GM21526 (cell line): ENCODE measurements around the gene ZNF316.
A peak's percentile ranks its signal among the peaks of the same experiment; 100 is the strongest.
"Not testable (repeated sequence)": the region's sequence is repeated elsewhere in the genome, so short reads cannot be mapped to it uniquely, and the experiment has no call there.

Experiments used
- ATAC-seq: cut with Tn5 transposase; IDR thresholded peaks from one replicate; pipeline ENCODE4 v1.9.1; 2021; ENCODE audit warnings: moderate library complexity; ENCODE audit not compliant: unreplicated experiment, low FRiP score

ZNF316 gene

GRCh38 chr7:6621195-6622133, 15.7 kb upstream of the ZNF316 start:
- ATAC-seq, result no peak

- ATAC-seq, result no peak
Observed at GRCh38 chr7:6622134-6622710, 14.9 kb upstream of the ZNF316 start.

- no peak for ATAC-seq
Observed at GRCh38 chr7:6623589-6624245, 13.4 kb upstream of the ZNF316 start.

GRCh38 chr7:6624246-6624611, 12.9 kb upstream of the ZNF316 start:
- ATAC-seq, result no peak

GRCh38 chr7:6628045-6628444, 9.1 kb upstream of the ZNF316 start:
- ATAC-seq, result no peak

- ATAC-seq, result no peak
Observed at GRCh38 chr7:6630007-6630849, 6.9 kb upstream of the ZNF316 start.

- no peak for ATAC-seq
Observed at GRCh38 chr7:6631605-6632004, 5.5 kb upstream of the ZNF316 start.

GRCh38 chr7:6634021-6634420, 3.1 kb upstream of the ZNF316 start:
- ATAC-seq, result no peak

- not testable (repeated sequence) for ATAC-seq
Observed at GRCh38 chr7:6634971-6635370, 2.1 kb upstream of the ZNF316 start.

DNA sequence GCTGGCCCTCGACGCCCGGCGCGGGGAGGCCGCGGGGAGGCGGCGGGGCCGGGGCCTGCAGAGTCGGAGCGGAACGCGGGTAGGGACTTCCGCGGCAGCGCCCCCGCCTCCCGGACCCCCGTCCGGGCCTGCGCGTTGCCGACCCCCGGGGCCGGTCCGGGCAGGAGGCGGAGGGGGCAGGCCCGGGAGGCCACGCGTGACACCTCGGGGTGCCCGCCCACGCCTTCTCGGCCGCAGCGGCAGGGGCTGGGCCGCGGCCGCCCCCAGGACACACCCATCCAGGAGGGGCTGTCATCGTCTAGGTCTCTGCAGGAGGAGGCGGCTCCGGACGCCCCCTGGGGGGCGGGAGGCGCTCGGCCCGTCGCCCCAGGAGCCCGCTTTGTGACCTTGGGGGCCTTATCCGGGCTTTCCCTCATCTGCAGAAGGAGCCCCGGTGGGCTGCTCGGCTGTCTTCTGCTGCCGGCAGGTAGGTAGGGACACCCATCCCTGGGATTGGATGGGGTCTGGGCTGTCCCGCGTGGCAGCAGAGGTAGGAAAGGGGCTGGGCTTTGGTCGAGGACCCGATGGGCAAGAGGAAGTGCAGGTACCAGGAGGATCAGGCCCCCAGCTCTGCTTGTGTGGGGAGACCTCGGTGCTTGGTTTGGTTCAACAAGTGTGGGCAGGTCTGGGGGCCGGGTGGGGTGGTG, 569 bp downstream of the ZNF316 start:
- ATAC-seq, result peak; percentile 65

DNA sequence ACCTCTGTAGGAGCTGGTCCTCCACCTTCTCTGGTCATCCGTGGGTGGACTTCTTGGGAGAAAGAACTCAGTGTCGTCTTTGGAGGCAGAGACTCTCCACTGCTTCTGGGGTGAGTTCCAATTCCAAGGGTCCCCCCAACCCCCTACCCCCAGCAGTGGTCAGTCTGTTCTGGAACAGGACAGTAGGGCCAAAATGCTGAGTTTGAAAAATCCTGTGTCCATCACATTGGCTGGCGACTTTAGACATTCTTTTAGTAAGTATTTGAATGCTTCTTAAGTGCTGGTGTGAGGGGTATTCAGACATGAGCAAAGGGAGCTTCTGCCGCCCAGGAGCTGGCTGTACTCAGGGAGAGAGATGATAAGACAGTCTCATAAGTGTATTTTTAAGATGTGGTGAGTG, 1.9 kb downstream of the ZNF316 start:
- ATAC-seq, result no peak

DNA sequence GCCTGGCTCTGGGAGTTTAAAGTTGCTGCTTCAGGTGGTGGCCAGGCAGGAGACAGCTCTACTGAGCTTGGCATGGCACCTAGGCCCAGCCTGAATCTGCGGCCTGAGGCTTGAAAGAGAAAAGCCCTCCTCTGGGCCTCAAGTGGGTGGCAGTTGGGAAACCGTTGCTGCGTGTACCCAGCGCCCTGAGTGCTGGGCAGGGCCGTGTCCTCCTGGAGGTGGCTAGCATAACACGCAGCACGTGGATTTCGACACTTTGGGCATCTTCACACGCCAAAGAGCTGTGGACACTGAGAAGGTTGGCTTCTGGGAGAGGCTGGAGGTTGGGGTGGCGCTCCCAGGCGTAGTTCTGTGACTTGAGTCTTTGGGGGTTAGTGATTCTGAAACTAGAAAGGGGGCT, 2.5 kb downstream of the ZNF316 start:
- ATAC-seq, result no peak

GRCh38 chr7:6640246-6640721, 3.2 kb downstream of the ZNF316 start:
- no peak for ATAC-seq

DNA sequence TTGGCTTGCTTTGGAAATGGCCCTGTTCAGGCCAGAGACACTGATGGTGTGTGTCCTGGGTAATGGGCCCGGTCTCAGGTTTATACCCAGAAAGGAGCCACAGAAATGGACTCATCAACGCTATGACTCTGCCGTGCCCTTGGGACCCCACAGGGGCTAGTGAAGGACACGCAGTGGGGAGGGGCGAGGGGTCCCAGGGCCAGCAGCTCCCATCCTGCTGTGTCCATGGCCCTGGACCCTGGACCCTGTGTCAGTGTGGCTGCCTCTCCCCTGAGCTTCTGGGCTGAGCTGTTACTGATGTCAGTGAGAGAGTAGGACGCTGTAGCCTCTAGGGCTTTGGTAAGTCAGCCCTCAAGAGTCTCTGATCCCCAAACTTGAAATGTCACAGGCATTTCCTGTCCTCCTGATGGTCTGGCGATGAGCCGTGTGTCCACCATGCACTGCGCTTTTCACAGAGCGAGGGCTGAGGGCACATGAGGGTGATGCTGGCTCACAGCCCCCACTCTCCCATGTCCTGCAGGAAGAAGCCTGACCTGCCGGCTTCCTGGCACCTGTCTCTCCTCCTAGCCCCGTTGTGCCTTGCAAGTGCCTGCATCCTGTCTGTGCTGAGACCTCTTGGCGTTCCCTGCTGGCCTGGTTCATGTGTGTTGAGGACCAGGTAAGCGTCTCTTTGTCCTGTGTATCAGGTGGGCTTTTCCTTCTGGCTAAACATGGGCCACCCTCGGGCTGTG, 4.4 kb downstream of the ZNF316 start:
- no peak for ATAC-seq

DNA sequence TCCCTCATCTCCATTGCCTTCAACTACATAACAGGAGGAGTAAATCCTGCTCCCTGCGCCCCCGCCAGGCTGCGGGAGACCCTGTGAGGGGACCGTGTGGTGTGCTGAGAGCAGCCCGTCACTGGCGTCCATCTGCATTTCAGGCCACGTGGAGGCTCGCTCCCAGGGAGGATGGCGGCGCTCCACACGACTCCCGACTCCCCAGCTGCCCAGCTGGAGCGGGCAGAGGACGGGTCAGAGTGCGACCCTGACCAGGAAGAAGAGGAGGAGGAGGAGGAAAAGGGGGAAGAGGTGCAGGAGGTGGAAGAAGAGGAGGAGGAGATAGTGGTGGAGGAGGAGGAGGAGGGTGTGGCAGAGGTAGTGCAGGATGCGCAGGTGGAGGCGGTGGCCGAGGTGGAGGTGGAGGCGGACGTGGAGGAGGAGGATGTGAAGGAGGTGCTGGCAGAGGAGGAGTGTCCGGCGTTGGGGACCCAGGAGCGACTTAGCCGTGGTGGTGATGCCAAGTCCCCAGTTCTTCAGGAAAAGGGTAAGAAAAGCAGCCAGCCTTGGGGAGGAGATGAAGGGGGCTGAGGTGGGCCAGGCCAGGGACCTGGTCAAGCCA, 5.2 kb downstream of the ZNF316 start:
- no peak for ATAC-seq

DNA sequence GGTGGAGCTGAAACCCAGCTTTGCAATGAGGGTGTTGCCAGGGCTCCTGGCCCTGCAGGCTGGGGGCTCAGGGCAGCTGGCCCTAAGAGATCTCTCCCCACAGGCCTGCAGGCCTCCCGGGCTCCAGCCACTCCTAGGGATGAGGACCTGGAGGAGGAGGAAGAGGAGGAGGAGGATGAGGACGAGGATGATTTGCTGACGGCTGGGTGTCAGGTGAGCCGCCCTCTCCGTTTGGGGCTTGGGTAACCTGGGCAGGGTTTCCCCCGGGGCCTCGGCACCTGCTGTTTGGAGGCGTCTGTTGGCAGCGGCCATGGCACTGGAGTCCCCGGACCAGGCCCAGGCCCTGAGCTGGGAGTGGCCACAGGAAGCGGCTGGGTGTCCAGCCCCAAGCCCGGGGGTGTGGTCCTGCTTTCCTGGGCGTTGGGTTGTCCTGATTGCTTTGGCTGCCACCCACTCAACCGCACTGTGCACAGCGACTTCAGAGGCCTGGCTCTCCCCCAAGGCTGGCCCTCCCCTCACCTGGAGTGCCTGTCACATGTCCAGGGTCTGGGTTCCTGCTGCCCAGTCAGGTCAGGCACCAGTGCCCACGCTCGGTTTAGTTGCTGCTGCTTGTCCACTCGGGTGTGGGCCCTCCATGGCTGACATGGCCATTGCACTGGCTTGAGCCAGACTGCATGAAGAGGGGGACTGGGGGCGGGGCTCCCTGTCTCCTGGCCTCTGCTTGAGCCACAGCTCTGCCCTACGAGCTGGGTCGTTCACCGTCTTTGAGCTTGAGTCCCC, 5.9 kb downstream of the ZNF316 start:
- no peak for ATAC-seq

DNA sequence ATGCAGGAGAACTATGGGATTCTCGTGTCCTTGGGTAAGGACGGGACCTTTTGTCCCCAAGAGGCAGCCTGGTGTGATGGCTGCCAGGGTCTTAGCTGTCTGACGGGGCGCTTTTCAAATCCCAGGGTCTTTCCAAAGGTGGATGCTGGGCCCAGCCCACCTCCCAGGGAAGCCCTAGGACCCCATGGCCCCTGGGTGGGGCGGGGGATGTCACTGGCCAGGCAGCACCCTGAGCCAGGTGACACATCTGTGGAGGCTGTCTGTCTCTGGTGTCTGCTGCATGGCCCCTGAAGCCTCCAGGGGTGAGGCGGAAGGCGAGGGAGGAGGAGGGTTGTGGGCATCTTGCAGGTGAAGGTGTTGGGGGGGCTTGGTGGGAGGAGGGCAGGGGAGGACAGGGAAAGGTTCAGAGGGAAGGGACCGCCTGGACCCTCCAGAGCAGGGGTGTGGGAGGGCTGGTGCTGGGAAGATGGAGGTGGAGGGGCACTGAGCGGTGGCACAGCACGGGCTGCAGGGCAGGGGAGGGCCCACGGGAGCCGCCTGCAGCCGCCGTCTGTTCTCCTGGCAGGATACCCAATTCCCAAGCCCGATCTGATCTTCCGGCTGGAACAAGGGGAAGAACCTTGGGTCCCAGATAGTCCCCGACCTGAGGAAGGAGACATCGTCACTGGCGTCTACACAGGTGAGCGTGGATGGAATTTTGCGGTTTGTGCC, 7.0 kb downstream of the ZNF316 start:
- ATAC-seq, result no peak

DNA sequence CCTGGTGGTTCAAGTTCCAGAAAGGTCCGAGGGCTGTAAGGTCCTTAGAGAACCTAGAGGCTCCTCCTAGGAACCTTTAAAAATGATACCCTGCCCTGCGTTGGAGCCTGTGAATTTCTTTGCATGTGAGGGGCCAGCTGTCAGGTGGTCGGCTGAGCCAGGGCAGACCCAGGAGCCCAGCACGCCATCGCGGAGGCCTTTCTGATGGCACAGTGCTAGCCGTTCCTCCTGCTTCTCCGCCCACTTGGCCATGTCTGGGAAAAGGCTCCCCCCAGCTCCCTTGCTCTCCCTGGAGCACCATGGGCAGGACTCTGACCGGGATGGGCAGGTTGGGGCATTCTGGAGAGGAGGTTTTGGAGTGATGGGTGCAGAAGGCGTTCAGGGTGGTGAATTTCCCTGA, 7.6 kb downstream of the ZNF316 start:
- no peak for ATAC-seq
